Uterus (tissue), 2 donors: ENCODE results near the gene EMID1.

ENCODE experiments used
- POLR2A ChIP-seq, 2 donors: fragments of 450-650 bp; IDR thresholded peaks; one replicate each; pipeline ENCODE4 v1.6.1; 2016; ENCODE audit warnings: antibody characterized with exemption in 2 of 2, mild to moderate bottlenecking in 1 of 2, moderate library complexity in 1 of 2
- TF ChIP-seq, protein P1 (sequence below), 4 experiments: fragments of 200-600 bp in 2 of 4; fragments of 450-650 bp in 2 of 4; sonication (generic) in 2 of 4; IDR thresholded peaks; one replicate each; pipeline ENCODE4 v1.5.1; 2016 to 2019; ENCODE audit warnings: antibody characterized with exemption in 4 of 4, mild to moderate bottlenecking in 2 of 4, moderate library complexity in 1 of 4

DNA sequence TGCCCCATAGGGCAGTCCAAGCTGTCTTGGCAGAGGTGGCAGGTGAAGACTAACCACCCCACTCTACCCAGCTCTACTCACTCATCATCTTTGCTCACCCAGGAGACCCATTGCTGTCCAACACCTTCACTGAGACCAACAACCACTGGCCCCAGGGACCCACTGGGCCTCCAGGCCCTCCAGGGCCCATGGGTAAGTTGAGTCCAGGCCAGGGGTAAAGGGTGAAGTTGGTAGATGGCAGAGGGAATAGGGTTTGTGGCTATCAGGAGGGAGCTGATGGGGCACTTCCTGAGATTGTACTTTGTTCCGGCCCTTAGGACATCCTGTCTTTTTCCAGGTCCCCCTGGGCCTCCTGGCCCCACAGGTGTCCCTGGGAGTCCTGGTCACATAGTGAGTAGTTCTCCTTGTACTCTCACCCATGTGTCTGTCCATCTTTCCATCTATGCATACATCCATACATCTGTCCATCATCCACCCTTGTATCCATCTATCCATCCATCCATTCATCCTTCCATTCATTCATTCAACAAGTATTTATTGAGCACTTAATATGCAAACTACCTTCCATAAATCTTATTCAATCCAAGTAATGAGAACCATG, 27.7 kb downstream of the EMID1 start:
- TF ChIP-seq, protein P1, sequence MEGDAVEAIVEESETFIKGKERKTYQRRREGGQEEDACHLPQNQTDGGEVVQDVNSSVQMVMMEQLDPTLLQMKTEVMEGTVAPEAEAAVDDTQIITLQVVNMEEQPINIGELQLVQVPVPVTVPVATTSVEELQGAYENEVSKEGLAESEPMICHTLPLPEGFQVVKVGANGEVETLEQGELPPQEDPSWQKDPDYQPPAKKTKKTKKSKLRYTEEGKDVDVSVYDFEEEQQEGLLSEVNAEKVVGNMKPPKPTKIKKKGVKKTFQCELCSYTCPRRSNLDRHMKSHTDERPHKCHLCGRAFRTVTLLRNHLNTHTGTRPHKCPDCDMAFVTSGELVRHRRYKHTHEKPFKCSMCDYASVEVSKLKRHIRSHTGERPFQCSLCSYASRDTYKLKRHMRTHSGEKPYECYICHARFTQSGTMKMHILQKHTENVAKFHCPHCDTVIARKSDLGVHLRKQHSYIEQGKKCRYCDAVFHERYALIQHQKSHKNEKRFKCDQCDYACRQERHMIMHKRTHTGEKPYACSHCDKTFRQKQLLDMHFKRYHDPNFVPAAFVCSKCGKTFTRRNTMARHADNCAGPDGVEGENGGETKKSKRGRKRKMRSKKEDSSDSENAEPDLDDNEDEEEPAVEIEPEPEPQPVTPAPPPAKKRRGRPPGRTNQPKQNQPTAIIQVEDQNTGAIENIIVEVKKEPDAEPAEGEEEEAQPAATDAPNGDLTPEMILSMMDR (IDR thresholded peaks at IDR 0.05) = no peak
- no peak for TF ChIP-seq POLR2A (IDR thresholded peaks at IDR 0.05)
